ENCODE data around the gene CEP112.

GRCh38 chr17:65850486-65850885 lies 341.4 kb downstream of the CEP112 start:
- no peak for TF ChIP-seq EP300 (IDR thresholded peaks at IDR 0.05; ENCODE audit: low read depth)
- no peak for TF ChIP-seq POLR2A (IDR thresholded peaks at IDR 0.05)
